ENCODE data around the gene PEX14. TPM values are rescaled to one million over a fixed set of nuclear protein-coding genes. Genes with fewer than 3 reads are reported as not detected.

PEX14 gene
- total RNA-seq, 1 donor from 2014 or later: 31.4 TPM

GRCh38 chr1:10530281-10530740 is 55.6 kb downstream of the PEX14 start:
- no peaks in the 10 kb centered on the region for H3K27me3 Mint-ChIP-seq (ENCODE audit: low read depth)
- TF ChIP-seq, protein P1, sequence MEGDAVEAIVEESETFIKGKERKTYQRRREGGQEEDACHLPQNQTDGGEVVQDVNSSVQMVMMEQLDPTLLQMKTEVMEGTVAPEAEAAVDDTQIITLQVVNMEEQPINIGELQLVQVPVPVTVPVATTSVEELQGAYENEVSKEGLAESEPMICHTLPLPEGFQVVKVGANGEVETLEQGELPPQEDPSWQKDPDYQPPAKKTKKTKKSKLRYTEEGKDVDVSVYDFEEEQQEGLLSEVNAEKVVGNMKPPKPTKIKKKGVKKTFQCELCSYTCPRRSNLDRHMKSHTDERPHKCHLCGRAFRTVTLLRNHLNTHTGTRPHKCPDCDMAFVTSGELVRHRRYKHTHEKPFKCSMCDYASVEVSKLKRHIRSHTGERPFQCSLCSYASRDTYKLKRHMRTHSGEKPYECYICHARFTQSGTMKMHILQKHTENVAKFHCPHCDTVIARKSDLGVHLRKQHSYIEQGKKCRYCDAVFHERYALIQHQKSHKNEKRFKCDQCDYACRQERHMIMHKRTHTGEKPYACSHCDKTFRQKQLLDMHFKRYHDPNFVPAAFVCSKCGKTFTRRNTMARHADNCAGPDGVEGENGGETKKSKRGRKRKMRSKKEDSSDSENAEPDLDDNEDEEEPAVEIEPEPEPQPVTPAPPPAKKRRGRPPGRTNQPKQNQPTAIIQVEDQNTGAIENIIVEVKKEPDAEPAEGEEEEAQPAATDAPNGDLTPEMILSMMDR (IDR thresholded peaks at IDR 0.05; ENCODE audit: unreplicated experiment): peak; percentile 56
- H3K27ac Mint-ChIP-seq: peak overlapping the region; percentile 69
- peak; percentile 44 to 77 for DNase-seq (ENCODE audit: low spot score in 2 of 2, unreplicated experiment in 2 of 2)
- peak overlapping the region; percentile 29 for H3K4me3 Mint-ChIP-seq
- H3K4me1 Mint-ChIP-seq: peaks cover 55% of the 10 kb centered on the region
- H3K36me3 Mint-ChIP-seq: no peaks in the 10 kb centered on the region
- no peaks in the 10 kb centered on the region for H3K9me3 Mint-ChIP-seq

DNA sequence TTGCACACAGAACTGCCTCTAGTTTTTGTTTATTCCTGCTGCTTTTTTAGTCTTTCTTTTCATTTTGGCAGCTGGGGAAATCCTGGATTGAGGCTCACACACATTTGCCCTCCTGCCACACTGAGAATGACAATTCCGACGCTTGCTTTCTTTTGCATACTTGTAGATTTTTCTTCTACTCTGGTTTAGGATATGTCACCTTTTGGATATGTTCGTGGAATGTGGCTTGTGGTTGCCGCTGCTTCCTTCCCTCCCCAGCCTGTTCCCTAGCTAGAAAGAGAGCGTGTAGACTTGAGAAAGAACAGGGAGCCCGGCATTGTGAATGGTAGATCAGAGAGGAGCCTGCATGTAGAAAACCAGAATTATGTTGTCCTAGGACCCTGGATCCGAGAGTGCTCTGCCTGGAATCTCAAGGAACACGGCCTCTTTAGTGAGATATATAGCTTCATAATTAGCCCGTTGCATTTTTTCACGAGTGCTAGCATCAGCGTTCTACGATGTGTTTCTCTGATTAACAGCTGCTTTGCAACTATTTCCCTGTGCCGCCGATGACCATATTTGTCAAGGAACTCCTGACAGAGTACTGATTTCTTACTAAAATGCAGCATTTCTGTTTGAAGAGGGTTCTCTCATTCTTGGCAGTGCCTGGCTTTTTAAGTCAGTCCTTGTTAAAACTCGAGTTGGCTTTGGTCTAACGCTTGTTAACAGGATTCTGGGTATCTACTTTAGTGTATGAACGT is 56.2 kb downstream of the PEX14 start:
- no peak for DNase-seq (ENCODE audit: low spot score in 2 of 2, unreplicated experiment in 2 of 2)
- Mint-ChIP-seq H3K9me3 (no peaks in the 10 kb centered on the region), H3K27me3 (ENCODE audit: low read depth) (no peaks in the 10 kb centered on the region), H3K36me3 (no peaks in the 10 kb centered on the region), H3K27ac (peak overlapping the region; percentile 69), H3K4me1 (peaks cover 55% of the 10 kb centered on the region), H3K4me3 (peak overlapping the region; percentile 29)
- TF ChIP-seq, protein P1 (IDR thresholded peaks at IDR 0.05; ENCODE audit: unreplicated experiment): no peak

DNA sequence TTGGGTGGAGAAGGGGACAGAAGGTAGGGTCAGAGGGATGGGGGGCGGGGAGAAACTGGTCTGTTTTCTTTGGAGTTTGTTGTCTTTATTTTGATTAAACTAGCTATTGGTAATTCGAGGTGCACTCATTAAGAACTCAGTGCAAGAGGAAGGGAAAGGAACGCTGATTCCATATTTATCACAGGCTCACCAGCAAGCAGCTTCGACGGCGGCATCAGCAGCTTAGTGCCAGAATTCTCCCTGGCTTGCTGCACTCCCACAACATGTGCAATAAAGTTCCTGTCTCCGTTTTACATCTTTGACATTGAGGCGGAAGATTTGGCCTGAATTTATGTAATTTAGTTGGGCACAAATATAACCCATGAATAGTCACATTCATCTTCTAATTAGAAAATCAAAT is 57.6 kb downstream of the PEX14 start:
- H3K36me3 Mint-ChIP-seq: peaks cover 5% of the 10 kb centered on the region
- H3K4me3 Mint-ChIP-seq: no peak overlapping the region
- H3K27me3 Mint-ChIP-seq (ENCODE audit: low read depth): no peaks in the 10 kb centered on the region
- DNase-seq (ENCODE audit: low spot score in 2 of 2, unreplicated experiment in 2 of 2): no peak
- no peak overlapping the region for H3K27ac Mint-ChIP-seq
- TF ChIP-seq, protein P1 (IDR thresholded peaks at IDR 0.05; ENCODE audit: unreplicated experiment): no peak
- no peaks in the 10 kb centered on the region for H3K9me3 Mint-ChIP-seq
- peaks cover 59% of the 10 kb centered on the region for H3K4me1 Mint-ChIP-seq

GRCh38 chr1:10534519-10534918 is 59.8 kb downstream of the PEX14 start:
- TF ChIP-seq, protein P1 (IDR thresholded peaks at IDR 0.05; ENCODE audit: unreplicated experiment): no peak
- no peak for DNase-seq (ENCODE audit: low spot score in 2 of 2, unreplicated experiment in 2 of 2)
- no peaks in the 10 kb centered on the region for H3K9me3 Mint-ChIP-seq
- peaks cover 56% of the 10 kb centered on the region for H3K4me1 Mint-ChIP-seq
- H3K36me3 Mint-ChIP-seq: peaks cover 5% of the 10 kb centered on the region
- H3K27ac Mint-ChIP-seq: no peak overlapping the region
- H3K27me3 Mint-ChIP-seq (ENCODE audit: low read depth): no peaks in the 10 kb centered on the region
- no peak overlapping the region for H3K4me3 Mint-ChIP-seq

DNA sequence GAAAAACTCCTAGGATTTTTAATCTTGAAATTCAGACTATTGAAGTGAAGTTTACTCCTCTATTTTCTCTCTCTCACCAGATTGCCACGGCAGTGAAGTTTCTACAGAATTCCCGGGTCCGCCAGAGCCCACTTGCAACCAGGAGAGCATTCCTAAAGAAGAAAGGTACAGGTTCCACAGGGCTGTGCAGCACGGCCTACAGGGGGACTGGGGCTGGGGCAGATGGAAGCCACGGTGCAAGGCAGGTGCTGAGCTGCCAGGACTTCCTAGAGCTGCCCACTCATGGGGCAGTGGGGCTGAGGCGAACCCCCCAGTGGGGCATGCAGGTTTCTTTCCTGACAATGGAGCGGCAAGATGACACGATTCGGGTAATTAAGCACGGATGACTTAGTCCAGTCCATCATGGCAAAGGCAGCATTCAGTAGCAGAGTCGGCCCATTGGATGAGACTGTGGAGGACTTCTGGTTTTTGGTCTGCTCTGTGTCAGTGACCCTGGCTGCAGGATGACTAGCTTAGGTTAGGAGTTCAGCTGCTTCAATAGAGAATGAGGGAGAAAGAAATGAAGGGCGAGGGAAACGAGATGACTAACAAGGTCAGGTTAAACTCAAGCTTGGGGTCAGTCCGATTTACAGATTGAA is 61.5 kb downstream of the PEX14 start:
- peaks cover 11% of the 10 kb centered on the region for H3K36me3 Mint-ChIP-seq
- H3K4me3 Mint-ChIP-seq: no peak overlapping the region
- H3K27ac Mint-ChIP-seq: no peak overlapping the region
- H3K27me3 Mint-ChIP-seq (ENCODE audit: low read depth): no peaks in the 10 kb centered on the region
- DNase-seq (ENCODE audit: low spot score in 2 of 2, unreplicated experiment in 2 of 2): no peak
- H3K4me1 Mint-ChIP-seq: peaks cover 53% of the 10 kb centered on the region
- no peaks in the 10 kb centered on the region for H3K9me3 Mint-ChIP-seq
- TF ChIP-seq, protein P1 (IDR thresholded peaks at IDR 0.05; ENCODE audit: unreplicated experiment): no peak

Measured in mesothelial cell of epicardium (in vitro differentiated cells).